Activated CD4-positive, alpha-beta T cell treated with anti-CD3 and anti-CD28 coated beads, Interleukin-2, amount 50 U/mL, for 1 hour (primary cell): ENCODE results near the gene MYO5C.
"Not testable (repeated sequence)": the region's sequence is repeated elsewhere in the genome, so short reads cannot be mapped to it uniquely, and the experiment has no call there.

Source experiments
- DNase-seq: peaks from one replicate; pipeline ENCODE4 v3.0.0-alpha.2; 2020

The MYO5C gene

GRCh38 chr15:52238989-52239525 is 56.5 kb downstream of the MYO5C start:
- not testable (repeated sequence) for DNase-seq

GRCh38 chr15:52238149-52238548 is 57.5 kb downstream of the MYO5C start:
- no peak for DNase-seq

- no peak for DNase-seq
These were observed 59.6 kb downstream of the MYO5C start for GRCh38 chr15:52236013-52236412.

GRCh38 chr15:52234596-52235541 is 60.7 kb downstream of the MYO5C start:
- DNase-seq, result peak; percentile 18

- no peak for DNase-seq
These were observed 62.2 kb downstream of the MYO5C start for GRCh38 chr15:52233405-52233804.

- no peak for DNase-seq
These were observed 63.3 kb downstream of the MYO5C start for GRCh38 chr15:52232327-52232726.

- DNase-seq, result no peak
These were observed 65.5 kb downstream of the MYO5C start for GRCh38 chr15:52230073-52230472.

GRCh38 chr15:52228921-52229320 is 66.7 kb downstream of the MYO5C start:
- no peak for DNase-seq

- peak; percentile 58 for DNase-seq
These were observed 68.1 kb downstream of the MYO5C start for GRCh38 chr15:52227456-52227855.

GRCh38 chr15:52225230-52225629 is 70.4 kb downstream of the MYO5C start:
- DNase-seq, result no peak

GRCh38 chr15:52224211-52224610 is 71.4 kb downstream of the MYO5C start:
- DNase-seq, result no peak

- no peak for DNase-seq
These were observed 73.9 kb downstream of the MYO5C start for GRCh38 chr15:52221730-52222129.

- no peak for DNase-seq
These were observed 74.5 kb downstream of the MYO5C start for GRCh38 chr15:52220937-52221660.

GRCh38 chr15:52220251-52220650 is 75.4 kb downstream of the MYO5C start:
- no peak for DNase-seq

- no peak for DNase-seq
These were observed 76.8 kb downstream of the MYO5C start for GRCh38 chr15:52218816-52219215.

- no peak for DNase-seq
These were observed 77.2 kb downstream of the MYO5C start for GRCh38 chr15:52218371-52218770.

GRCh38 chr15:52217186-52217585 is 78.4 kb downstream of the MYO5C start:
- peak; percentile 25 for DNase-seq

GRCh38 chr15:52214553-52214952 is 81.1 kb downstream of the MYO5C start:
- no peak for DNase-seq

GRCh38 chr15:52213206-52213605 is 82.4 kb downstream of the MYO5C start:
- no peak for DNase-seq

GRCh38 chr15:52208306-52208946 is 87.2 kb downstream of the MYO5C start:
- peak; percentile 74 for DNase-seq

- DNase-seq, result no peak
These were observed 88.4 kb downstream of the MYO5C start for GRCh38 chr15:52207191-52207590.

- DNase-seq, result no peak
These were observed 89.2 kb downstream of the MYO5C start for GRCh38 chr15:52206446-52206845.

GRCh38 chr15:52204657-52205056 is 90.9 kb downstream of the MYO5C start:
- DNase-seq, result no peak
